ENCODE data around the gene NEK7.

DNA sequence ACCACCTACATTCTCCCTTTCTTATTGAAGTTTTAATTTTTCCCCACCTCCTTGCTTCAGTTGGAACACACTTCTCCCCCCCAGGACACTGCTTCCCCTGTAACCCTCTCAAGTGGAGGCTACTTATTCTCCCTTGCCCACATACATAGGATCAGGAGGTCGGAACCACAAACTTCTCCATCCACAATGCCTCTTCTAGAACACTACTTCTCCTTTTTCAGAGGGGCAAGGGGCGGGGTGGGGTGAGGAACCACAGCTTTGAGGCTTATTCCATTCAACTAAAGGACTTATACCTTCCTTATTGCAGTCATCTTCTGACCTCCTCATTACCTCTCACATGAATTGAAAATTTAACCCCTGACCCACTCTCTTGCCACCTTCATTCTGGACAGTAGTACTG lies 81.3 kb downstream of the NEK7 start:
- no peak for TF ChIP-seq POLR2A (IDR thresholded peaks at IDR 0.05; ENCODE audit: low read length)
- no peak for TF ChIP-seq GATA1 (IDR thresholded peaks at IDR 0.05; ENCODE audit: low read depth, low read length)
